Gastroesophageal sphincter (tissue), 3 donors: ENCODE data around the gene TAF4.

Experiments
- EP300 ChIP-seq: sonication (generic); formaldehyde crosslinking; IDR thresholded peaks from one replicate; pipeline ENCODE4 v1.6.1; 2017; ENCODE audit warnings: antibody characterized with exemption, mild to moderate bottlenecking
- POLR2A ChIP-seq, 2 donors: fragments of 450-650 bp; IDR thresholded peaks; one replicate each; pipeline ENCODE4 v1.6.1; 2017; ENCODE audit warnings: antibody characterized with exemption in 2 of 2, mild to moderate bottlenecking in 2 of 2, moderate library complexity in 1 of 2
- POLR2AphosphoS5 ChIP-seq: sonication (generic); formaldehyde crosslinking; IDR thresholded peaks from one replicate; pipeline ENCODE4 v1.6.1; 2017; ENCODE audit warnings: antibody characterized with exemption
- TF ChIP-seq, protein P1 (sequence below), 4 experiments: fragments of 200-600 bp in 2 of 4; fragments of 450-650 bp in 2 of 4; sonication (generic) in 1 of 4; IDR thresholded peaks; one replicate each; pipeline ENCODE4 v1.5.1; 2017 to 2019; ENCODE audit warnings: antibody characterized with exemption in 4 of 4, mild to moderate bottlenecking in 2 of 4, moderate library complexity in 2 of 4

GRCh38 chr20:62029949-62030348 lies 35.7 kb downstream of the TAF4 start:
- TF ChIP-seq, protein P1, sequence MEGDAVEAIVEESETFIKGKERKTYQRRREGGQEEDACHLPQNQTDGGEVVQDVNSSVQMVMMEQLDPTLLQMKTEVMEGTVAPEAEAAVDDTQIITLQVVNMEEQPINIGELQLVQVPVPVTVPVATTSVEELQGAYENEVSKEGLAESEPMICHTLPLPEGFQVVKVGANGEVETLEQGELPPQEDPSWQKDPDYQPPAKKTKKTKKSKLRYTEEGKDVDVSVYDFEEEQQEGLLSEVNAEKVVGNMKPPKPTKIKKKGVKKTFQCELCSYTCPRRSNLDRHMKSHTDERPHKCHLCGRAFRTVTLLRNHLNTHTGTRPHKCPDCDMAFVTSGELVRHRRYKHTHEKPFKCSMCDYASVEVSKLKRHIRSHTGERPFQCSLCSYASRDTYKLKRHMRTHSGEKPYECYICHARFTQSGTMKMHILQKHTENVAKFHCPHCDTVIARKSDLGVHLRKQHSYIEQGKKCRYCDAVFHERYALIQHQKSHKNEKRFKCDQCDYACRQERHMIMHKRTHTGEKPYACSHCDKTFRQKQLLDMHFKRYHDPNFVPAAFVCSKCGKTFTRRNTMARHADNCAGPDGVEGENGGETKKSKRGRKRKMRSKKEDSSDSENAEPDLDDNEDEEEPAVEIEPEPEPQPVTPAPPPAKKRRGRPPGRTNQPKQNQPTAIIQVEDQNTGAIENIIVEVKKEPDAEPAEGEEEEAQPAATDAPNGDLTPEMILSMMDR (IDR thresholded peaks at IDR 0.05) = no peak
- TF ChIP-seq POLR2A (IDR thresholded peaks at IDR 0.05) = no peak
- no peak for TF ChIP-seq EP300
- TF ChIP-seq POLR2AphosphoS5 = no peak
